Epithelial cell of prostate (primary cell): Measurements from ENCODE around the gene ATP1A2.
"Not testable (repeated sequence)": the region's sequence is repeated elsewhere in the genome, so short reads cannot be mapped to it uniquely, and the experiment has no call there.

Experiments
- DNase-seq: peaks from one replicate; pipeline ENCODE4 v3.0.0-alpha.2; 2011; ENCODE audit warnings: low read depth, low spot score
- H3K27ac ChIP-seq: fragments of 450-650 bp; 2 replicates; pipeline ENCODE4 v1.5.1; 2017; ENCODE audit warnings: mild to moderate bottlenecking

The ATP1A2 gene

GRCh38 chr1:160120797-160121196, 5.2 kb downstream of the ATP1A2 start:
- DNase-seq = no peak
- no peak overlapping the region for H3K27ac ChIP-seq

- no peak overlapping the region for H3K27ac ChIP-seq
- DNase-seq = no peak
Measured at GRCh38 chr1:160121388-160121787, 5.8 kb downstream of the ATP1A2 start.

- no peak for DNase-seq
- no peak overlapping the region for H3K27ac ChIP-seq
Measured at GRCh38 chr1:160122978-160123495, 7.5 kb downstream of the ATP1A2 start.

GRCh38 chr1:160123726-160124125, 8.2 kb downstream of the ATP1A2 start:
- peak overlapping the region; percentile 81 for H3K27ac ChIP-seq
- no peak for DNase-seq

- peak overlapping the region; percentile 81 for H3K27ac ChIP-seq
- peak; percentile 89 for DNase-seq
Measured at GRCh38 chr1:160124705-160125478, 9.3 kb downstream of the ATP1A2 start.

GRCh38 chr1:160125746-160126145, 10.2 kb downstream of the ATP1A2 start:
- no peak for DNase-seq
- H3K27ac ChIP-seq = peak overlapping the region; percentile 81

GRCh38 chr1:160126342-160126741, 10.8 kb downstream of the ATP1A2 start:
- not testable (repeated sequence) for DNase-seq, H3K27ac ChIP-seq

GRCh38 chr1:160127381-160127780, 11.8 kb downstream of the ATP1A2 start:
- DNase-seq = no peak
- no peak overlapping the region for H3K27ac ChIP-seq

- no peak overlapping the region for H3K27ac ChIP-seq
- no peak for DNase-seq
Measured at GRCh38 chr1:160127865-160128523, 12.4 kb downstream of the ATP1A2 start.

GRCh38 chr1:160128636-160129035, 13.1 kb downstream of the ATP1A2 start:
- no peak overlapping the region for H3K27ac ChIP-seq
- DNase-seq = no peak

GRCh38 chr1:160129046-160129445, 13.5 kb downstream of the ATP1A2 start:
- DNase-seq = no peak
- H3K27ac ChIP-seq = no peak overlapping the region

- DNase-seq = no peak
- H3K27ac ChIP-seq = no peak overlapping the region
Measured at GRCh38 chr1:160129558-160129957, 14.0 kb downstream of the ATP1A2 start.

GRCh38 chr1:160129966-160130365, 14.4 kb downstream of the ATP1A2 start:
- DNase-seq = no peak
- no peak overlapping the region for H3K27ac ChIP-seq

GRCh38 chr1:160130486-160130885, 14.9 kb downstream of the ATP1A2 start:
- no peak overlapping the region for H3K27ac ChIP-seq
- DNase-seq = no peak

GRCh38 chr1:160130939-160131338, 15.4 kb downstream of the ATP1A2 start:
- no peak overlapping the region for H3K27ac ChIP-seq
- DNase-seq = no peak

- no peak for DNase-seq
- no peak overlapping the region for H3K27ac ChIP-seq
Measured at GRCh38 chr1:160131803-160132565, 16.4 kb downstream of the ATP1A2 start.

GRCh38 chr1:160133990-160134770, 18.6 kb downstream of the ATP1A2 start:
- no peak for DNase-seq
- no peak overlapping the region for H3K27ac ChIP-seq

- no peak overlapping the region for H3K27ac ChIP-seq
- no peak for DNase-seq
Measured at GRCh38 chr1:160134791-160135572, 19.4 kb downstream of the ATP1A2 start.
